ENCODE data around the gene PNP. TPM values are rescaled to one million over a fixed set of nuclear protein-coding genes. Genes with fewer than 3 reads are reported as not detected.

PNP gene
- total and polyA plus RNA-seq, 10 of the 15 experiments (the other 5 are each of a cell fraction or from before 2014, with no cell fraction given) = 103 to 215 (median 138) TPM

DNA sequence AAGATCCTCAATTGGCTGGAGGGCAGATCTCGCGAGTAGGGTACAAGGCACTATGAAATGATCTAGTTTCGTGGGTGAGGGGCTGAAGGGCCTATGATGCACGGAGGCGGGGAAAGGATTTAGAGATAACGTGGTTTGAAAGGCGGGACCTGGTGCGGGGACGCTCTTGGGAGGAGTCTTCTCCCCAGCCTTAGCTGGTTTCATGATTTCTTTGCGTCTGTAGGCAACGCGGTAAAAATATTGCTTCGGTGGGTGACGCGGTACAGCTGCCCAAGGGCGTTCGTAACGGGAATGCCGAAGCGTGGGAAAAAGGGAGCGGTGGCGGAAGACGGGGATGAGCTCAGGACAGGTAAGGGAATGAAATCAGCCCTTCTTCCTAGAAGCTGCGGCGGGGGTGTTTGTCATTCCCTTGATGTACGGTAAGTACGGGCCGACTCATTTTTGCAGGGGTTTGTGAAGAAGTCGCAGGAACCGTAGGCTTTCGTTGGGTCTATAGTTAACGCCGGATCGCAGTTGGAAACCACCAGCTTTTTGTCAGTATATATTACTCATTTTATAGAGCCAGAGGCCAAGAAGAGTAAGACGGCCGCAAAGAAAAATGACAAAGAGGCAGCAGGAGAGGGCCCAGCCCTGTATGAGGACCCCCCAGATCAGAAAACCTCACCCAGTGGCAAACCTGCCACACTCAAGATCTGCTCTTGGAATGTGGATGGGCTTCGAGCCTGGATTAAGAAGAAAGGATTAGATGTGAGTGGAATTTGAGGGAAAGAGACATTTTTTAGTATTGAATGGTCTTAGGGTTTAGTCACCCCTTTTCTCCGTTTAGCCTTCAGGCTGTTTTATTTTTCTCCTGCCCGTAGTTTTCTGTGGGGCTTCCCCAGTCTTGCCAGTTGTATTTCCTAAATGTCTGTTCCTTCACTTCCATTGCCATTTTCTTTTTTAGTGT is 13.6 kb upstream of the PNP start:
- SMC1A ChIA-PET (ENCODE audit: uncharacterized antibody, unreplicated experiment) = interaction anchor here (0.9 to 3.0 kb wide), 13 partner anchors 17 to 128 kb away, joined by 3 to 27 read pairs (median 5); partner anchors contain the start of genes CCNB1IP1, PARP2 and TEP1
- RAD21 ChIA-PET (ENCODE audit: unreplicated experiment) = interaction anchor here (0.6 to 2.9 kb wide), 10 partner anchors 14 to 1056 kb away, joined by 3 to 17 read pairs (median 4); partner anchors contain the start of genes PARP2, PNP and TEP1
- peak; percentile 80 for ATAC-seq
- BruUV-seq (replicated peaks) = TSS peak; percentile 93
- under 1% methylated on average over 38 of the region's 39 CpGs for WGBS (ENCODE audit: insufficient coverage, insufficient replicate concordance, low lambda C conversion rate, missing lambda C conversion rate)
- peaks cover 12 to 39% of the 10 kb centered on the region in 2 experiments for H3K36me3 ChIP-seq (ENCODE audit: control insufficient read depth in 2 of 2, insufficient read depth in 2 of 2, low read length in 1 of 2)
- no peaks in the 10 kb centered on the region for H3K27me3 ChIP-seq (replicated peaks in 1 of 2; ENCODE audit: control insufficient read depth in 2 of 2, insufficient read depth in 2 of 2, low read length in 1 of 2)
- peak overlapping the region; percentile 43 for H3K4me2 ChIP-seq (ENCODE audit: control insufficient read depth, insufficient read depth)
- peak overlapping the region; percentile 84 for H3K9ac ChIP-seq (ENCODE audit: control insufficient read depth, insufficient read depth, low read length)
- DNase-seq (ENCODE audit: low read depth, low spot score) = no peak
- intact Hi-C loops (cut with micrococcal nuclease; ENCODE audit: unreplicated experiment) = loop anchor here (1.0 to 2.0 kb wide), 3 partner anchors 27 to 112 kb away; partner anchors contain the start of genes PARP2 and TEP1
- POLR2A ChIA-PET = interaction anchor here (0.6 to 2.7 kb wide), 12 partner anchors 9 to 123 kb away, joined by 3 to 27 read pairs (median 5); partner anchors contain the start of genes CCNB1IP1, PARP2 and TEP1
- in situ Hi-C loops (cut with MboI) = no loop called here
- peaks cover 6% of the 10 kb centered on the region for H3K4me1 ChIP-seq (ENCODE audit: control insufficient read depth, insufficient read depth, low read length)
- CTCF ChIA-PET = interaction anchor here (0.7 to 4.7 kb wide), 9 partner anchors 14 to 219 kb away, joined by 3 to 48 read pairs (median 4); partner anchors contain the start of genes CCNB1IP1 and TEP1
- peak overlapping the region; percentile 83 for H3K4me3 ChIP-seq
- H3K27ac ChIP-seq (ENCODE audit: control insufficient read depth, insufficient read depth) = peak overlapping the region; percentile 98
- peaks cover 51% of the 10 kb centered on the region for H3K79me2 ChIP-seq (ENCODE audit: control insufficient read depth, insufficient read depth, low read length)
- no peaks in the 10 kb centered on the region for H3K9me3 ChIP-seq (replicated peaks; ENCODE audit: control insufficient read depth, insufficient read depth, low read length)
- peak overlapping the region; percentile 84 for H2AFZ ChIP-seq (ENCODE audit: control insufficient read depth, low read depth, low read length)
- peak; percentile 38 for FAIRE-seq
- H4K20me1 ChIP-seq (ENCODE audit: control insufficient read depth, insufficient read depth) = no peaks in the 10 kb centered on the region
- TF ChIP-seq ZBED1 (IDR thresholded peaks at IDR 0.05; ENCODE audit: borderline replicate concordance) = peak; percentile 15; the same call in 1 of the 2 replicates
- TF ChIP-seq, protein P1, sequence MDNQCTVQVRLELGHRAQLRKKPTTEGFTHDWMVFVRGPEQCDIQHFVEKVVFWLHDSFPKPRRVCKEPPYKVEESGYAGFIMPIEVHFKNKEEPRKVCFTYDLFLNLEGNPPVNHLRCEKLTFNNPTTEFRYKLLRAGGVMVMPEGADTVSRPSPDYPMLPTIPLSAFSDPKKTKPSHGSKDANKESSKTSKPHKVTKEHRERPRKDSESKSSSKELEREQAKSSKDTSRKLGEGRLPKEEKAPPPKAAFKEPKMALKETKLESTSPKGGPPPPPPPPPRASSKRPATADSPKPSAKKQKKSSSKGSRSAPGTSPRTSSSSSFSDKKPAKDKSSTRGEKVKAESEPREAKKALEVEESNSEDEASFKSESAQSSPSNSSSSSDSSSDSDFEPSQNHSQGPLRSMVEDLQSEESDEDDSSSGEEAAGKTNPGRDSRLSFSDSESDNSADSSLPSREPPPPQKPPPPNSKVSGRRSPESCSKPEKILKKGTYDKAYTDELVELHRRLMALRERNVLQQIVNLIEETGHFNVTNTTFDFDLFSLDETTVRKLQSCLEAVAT (IDR thresholded peaks at IDR 0.05) = peak; percentile 47; the same call in 1 of the 2 replicates
- no peak; the same call in 1 of the 2 replicates for TF ChIP-seq MTA3 (IDR thresholded peaks at IDR 0.05; ENCODE audit: borderline replicate concordance, low read length)
- TF ChIP-seq, protein P2, sequence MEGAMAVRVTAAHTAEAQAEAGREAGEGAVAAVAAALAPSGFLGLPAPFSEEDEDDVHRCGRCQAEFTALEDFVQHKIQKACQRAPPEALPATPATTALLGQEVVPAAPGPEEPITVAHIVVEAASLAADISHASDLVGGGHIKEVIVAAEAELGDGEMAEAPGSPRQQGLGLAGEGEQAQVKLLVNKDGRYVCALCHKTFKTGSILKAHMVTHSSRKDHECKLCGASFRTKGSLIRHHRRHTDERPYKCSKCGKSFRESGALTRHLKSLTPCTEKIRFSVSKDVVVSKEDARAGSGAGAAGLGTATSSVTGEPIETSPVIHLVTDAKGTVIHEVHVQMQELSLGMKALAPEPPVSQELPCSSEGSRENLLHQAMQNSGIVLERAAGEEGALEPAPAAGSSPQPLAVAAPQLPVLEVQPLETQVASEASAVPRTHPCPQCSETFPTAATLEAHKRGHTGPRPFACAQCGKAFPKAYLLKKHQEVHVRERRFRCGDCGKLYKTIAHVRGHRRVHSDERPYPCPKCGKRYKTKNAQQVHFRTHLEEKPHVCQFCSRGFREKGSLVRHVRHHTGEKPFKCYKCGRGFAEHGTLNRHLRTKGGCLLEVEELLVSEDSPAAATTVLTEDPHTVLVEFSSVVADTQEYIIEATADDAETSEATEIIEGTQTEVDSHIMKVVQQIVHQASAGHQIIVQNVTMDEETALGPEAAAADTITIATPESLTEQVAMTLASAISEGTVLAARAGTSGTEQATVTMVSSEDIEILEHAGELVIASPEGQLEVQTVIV (IDR thresholded peaks at IDR 0.05; ENCODE audit: borderline replicate concordance, partially characterized antibody) = no peak
- TF ChIP-seq FOXM1 (IDR thresholded peaks at IDR 0.05; ENCODE audit: low read depth, low read length) = peak; percentile 8; the same call in 1 of the 2 replicates
- TF ChIP-seq ZNF384 (IDR thresholded peaks at IDR 0.05; ENCODE audit: borderline replicate concordance, low read depth, low read length) = no peak
- TF ChIP-seq HDAC2 (IDR thresholded peaks at IDR 0.05) = no peak
- no peak for TF ChIP-seq BHLHE40 (IDR thresholded peaks at IDR 0.05; ENCODE audit: borderline replicate concordance in 1 of 2, low read depth in 2 of 2, low read length in 1 of 2)
- TF ChIP-seq RB1 (IDR thresholded peaks at IDR 0.05; ENCODE audit: borderline replicate concordance) = no peak
- TF ChIP-seq CREM (IDR thresholded peaks at IDR 0.05; ENCODE audit: low read depth) = 0 out of 2 replicates have a peak, but pooled peaks have one; percentile 4
- TF ChIP-seq SMAD1 (IDR thresholded peaks at IDR 0.05; ENCODE audit: low read depth, partially characterized antibody) = peak; percentile 63
- peak; percentile 54 for TF ChIP-seq POLR2AphosphoS5 (IDR thresholded peaks at IDR 0.05; ENCODE audit: low read length)
- no peak for TF ChIP-seq ATF7 (IDR thresholded peaks at IDR 0.05; ENCODE audit: low read depth)
- TF ChIP-seq ASH2L (IDR thresholded peaks at IDR 0.05; ENCODE audit: borderline replicate concordance, low read depth) = no peak
- no peak for TF ChIP-seq HDGF (IDR thresholded peaks at IDR 0.05)
- TF ChIP-seq, protein P3, sequence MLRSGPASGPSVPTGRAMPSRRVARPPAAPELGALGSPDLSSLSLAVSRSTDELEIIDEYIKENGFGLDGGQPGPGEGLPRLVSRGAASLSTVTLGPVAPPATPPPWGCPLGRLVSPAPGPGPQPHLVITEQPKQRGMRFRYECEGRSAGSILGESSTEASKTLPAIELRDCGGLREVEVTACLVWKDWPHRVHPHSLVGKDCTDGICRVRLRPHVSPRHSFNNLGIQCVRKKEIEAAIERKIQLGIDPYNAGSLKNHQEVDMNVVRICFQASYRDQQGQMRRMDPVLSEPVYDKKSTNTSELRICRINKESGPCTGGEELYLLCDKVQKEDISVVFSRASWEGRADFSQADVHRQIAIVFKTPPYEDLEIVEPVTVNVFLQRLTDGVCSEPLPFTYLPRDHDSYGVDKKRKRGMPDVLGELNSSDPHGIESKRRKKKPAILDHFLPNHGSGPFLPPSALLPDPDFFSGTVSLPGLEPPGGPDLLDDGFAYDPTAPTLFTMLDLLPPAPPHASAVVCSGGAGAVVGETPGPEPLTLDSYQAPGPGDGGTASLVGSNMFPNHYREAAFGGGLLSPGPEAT (IDR thresholded peaks at IDR 0.05; ENCODE audit: low read depth) = no peak
- TF ChIP-seq CHD2 (IDR thresholded peaks at IDR 0.05; ENCODE audit: borderline replicate concordance, low read depth, low read length) = peak; percentile 69
